Gastrocnemius medialis (tissue), 4 donors: ENCODE data around the gene LAMA1. TPM values are rescaled to one million over a fixed set of nuclear protein-coding genes. Genes with fewer than 3 reads are reported as not detected.

Experiments used
- ATAC-seq, 2 donors: fragments of 150-250 bp; one replicate each; pipeline ENCODE4 v1.9.1; 2016
- DNase-seq, 2 donors: peaks; one replicate each; pipeline ENCODE4 v3.0.0-alpha.2; 2019
- H3K27ac ChIP-seq, 4 donors: fragments of 200-600 bp; sonication (generic); 1 replicate in 1 of 4; 2 replicates in 3 of 4; pipeline ENCODE4 v1.5.1; 2016 to 2018; ENCODE audit warnings: mild to moderate bottlenecking in 2 of 4, moderate library complexity in 1 of 4
- H3K27me3 ChIP-seq, 3 donors: fragments of 200-600 bp; sonication (generic) in 2 of 3; 1 replicate in 1 of 3; 2 replicates in 2 of 3; pipeline versions ENCODE4 v1.5.1 to v1.6.0; 2016 to 2019; ENCODE audit warnings: mild to moderate bottlenecking in 1 of 3, moderate library complexity in 1 of 3
- H3K36me3 ChIP-seq, 2 donors: fragments of 200-600 bp; sonication (generic) in 1 of 2; one replicate each; pipeline ENCODE4 v1.5.1; 2017 to 2018
- H3K4me1 ChIP-seq, 2 donors: fragments of 200-600 bp; sonication (generic) in 1 of 2; one replicate each; pipeline ENCODE4 v1.5.1; 2016 to 2017; ENCODE audit warnings: mild to moderate bottlenecking in 2 of 2
- H3K4me3 ChIP-seq, 4 donors: fragments of 200-600 bp; sonication (generic) in 3 of 4; 1 replicate in 1 of 4; 2 replicates in 3 of 4; pipeline ENCODE4 v1.5.1; 2016 to 2019; ENCODE audit warnings: mild to moderate bottlenecking in 2 of 4
- H3K9me3 ChIP-seq, 3 donors: fragments of 200-600 bp; sonication (generic) in 2 of 3; 1 replicate in 1 of 3; 2 replicates in 2 of 3; pipeline ENCODE4 v1.5.1; 2016 to 2019
- POLR2A ChIP-seq, 2 donors: fragments of 450-650 bp; IDR thresholded peaks; one replicate each; pipeline ENCODE4 v1.6.1; 2017; ENCODE audit warnings: antibody characterized with exemption in 2 of 2, mild to moderate bottlenecking in 2 of 2, moderate library complexity in 2 of 2
- in situ Hi-C, 4 donors: fragments of 200-750 bp; cut with MboI; loops; one replicate each; pipeline versions ENCODE4 v1.15.0 to v1.8.0; 2017; ENCODE audit warnings: low sequenced_read_pairs in 4 of 4
- intact Hi-C: fragments of 100-400 bp; cut with DNase I; formaldehyde crosslinking; loops from one replicate; pipeline ENCODE4 v1.15.1; 2023; ENCODE audit warnings: low total_unique reads
- total RNA-seq, 4 donors: library from RNA; depleted of rRNA; stranded (reverse); fragments of >200 nt; gene quantifications; one replicate each; pipeline versions ENCODE4 v1.1.0 to v1.2.3, GENCODE V29; 2016
- TF ChIP-seq, protein P1 (sequence below), 5 experiments: fragments of 450-650 bp in 3 of 5; fragments of 200-600 bp in 2 of 5; sonication (generic) in 2 of 5; IDR thresholded peaks in 4 of 5; conservative IDR thresholded peaks in 1 of 5; 1 replicate in 4 of 5; 2 replicates in 1 of 5; pipeline ENCODE4 v1.5.1; 2016 to 2019; ENCODE audit warnings: antibody characterized with exemption in 5 of 5, mild to moderate bottlenecking in 3 of 5, moderate library complexity in 3 of 5

Gene LAMA1
- total RNA-seq, 4 donors from 2014 or later, result 0.05 to 0.44 (median 0.09) TPM

DNA sequence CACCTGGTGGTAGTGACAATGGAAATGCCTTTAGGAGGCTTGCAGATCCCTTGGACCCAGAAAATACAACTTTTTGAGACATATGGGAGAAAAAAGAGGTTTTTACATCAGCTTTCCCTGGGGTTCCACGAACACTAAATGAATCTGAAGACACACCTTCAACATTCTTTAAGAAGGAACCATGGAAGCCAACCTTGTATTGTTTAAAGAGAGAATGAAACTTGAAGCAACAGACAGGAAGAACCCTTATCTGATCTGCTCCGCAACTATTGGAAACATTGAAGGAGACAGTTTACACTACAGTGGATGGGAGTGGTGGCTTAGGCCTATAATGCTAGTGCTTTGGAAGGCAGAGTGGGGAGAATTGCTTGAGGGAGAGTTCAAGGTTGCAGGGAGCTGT is 190.4 kb downstream of the LAMA1 start:
- Histone ChIP-seq H3K4me1 (no peaks in the 10 kb centered on the region), H3K27ac (no peak overlapping the region), H3K36me3 (no peaks in the 10 kb centered on the region), H3K9me3 (no peaks in the 10 kb centered on the region), H3K27me3 (no peaks in the 10 kb centered on the region), H3K4me3 (no peak overlapping the region)
- DNase-seq (no peak), ATAC-seq (no peak)
- TF ChIP-seq POLR2A (IDR thresholded peaks at IDR 0.05), result no peak
- TF ChIP-seq, protein P1, sequence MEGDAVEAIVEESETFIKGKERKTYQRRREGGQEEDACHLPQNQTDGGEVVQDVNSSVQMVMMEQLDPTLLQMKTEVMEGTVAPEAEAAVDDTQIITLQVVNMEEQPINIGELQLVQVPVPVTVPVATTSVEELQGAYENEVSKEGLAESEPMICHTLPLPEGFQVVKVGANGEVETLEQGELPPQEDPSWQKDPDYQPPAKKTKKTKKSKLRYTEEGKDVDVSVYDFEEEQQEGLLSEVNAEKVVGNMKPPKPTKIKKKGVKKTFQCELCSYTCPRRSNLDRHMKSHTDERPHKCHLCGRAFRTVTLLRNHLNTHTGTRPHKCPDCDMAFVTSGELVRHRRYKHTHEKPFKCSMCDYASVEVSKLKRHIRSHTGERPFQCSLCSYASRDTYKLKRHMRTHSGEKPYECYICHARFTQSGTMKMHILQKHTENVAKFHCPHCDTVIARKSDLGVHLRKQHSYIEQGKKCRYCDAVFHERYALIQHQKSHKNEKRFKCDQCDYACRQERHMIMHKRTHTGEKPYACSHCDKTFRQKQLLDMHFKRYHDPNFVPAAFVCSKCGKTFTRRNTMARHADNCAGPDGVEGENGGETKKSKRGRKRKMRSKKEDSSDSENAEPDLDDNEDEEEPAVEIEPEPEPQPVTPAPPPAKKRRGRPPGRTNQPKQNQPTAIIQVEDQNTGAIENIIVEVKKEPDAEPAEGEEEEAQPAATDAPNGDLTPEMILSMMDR (IDR thresholded peaks at IDR 0.05 in 4 of 5, conservative IDR thresholded peaks at IDR 0.05 in 1 of 5), result no peak
- intact Hi-C loops (loop anchor here (10.0 kb wide), 1 partner anchor 248 kb away; no protein-coding TSS in a partner anchor), in situ Hi-C loops (no loop called here)

DNA sequence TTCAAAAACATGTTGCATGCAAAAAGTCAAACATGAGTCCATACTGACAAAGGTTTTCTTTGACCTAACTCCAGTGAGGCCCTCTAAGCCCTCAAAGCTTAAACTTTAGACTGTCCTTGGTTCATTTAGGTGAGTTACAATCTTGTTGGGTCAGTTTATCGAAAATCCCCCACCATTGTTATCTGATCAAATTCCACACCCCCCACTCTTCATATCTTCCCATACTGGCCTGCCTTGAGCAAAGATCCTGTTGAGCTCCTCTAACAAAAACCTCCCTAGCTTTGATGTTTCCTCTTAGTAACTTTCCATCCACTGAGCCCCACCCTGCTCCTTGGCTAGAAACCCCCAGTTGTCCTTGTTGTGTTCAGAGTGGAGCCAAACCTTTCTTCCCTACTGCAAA is 194.4 kb downstream of the LAMA1 start:
- H3K4me3 ChIP-seq, result no peak overlapping the region
- no peaks in the 10 kb centered on the region for H3K4me1 ChIP-seq
- intact Hi-C loops (loop anchor here (10.0 kb wide), 1 partner anchor 252 kb away; no protein-coding TSS in a partner anchor), in situ Hi-C loops (no loop called here)
- H3K36me3 ChIP-seq, result no peaks in the 10 kb centered on the region
- no peaks in the 10 kb centered on the region for H3K9me3 ChIP-seq
- no peaks in the 10 kb centered on the region for H3K27me3 ChIP-seq
- no peak overlapping the region for H3K27ac ChIP-seq
- DNase-seq (no peak), ATAC-seq (no peak)
- no peak for TF ChIP-seq POLR2A (IDR thresholded peaks at IDR 0.05)
- TF ChIP-seq, protein P1 (IDR thresholded peaks at IDR 0.05 in 4 of 5, conservative IDR thresholded peaks at IDR 0.05 in 1 of 5), result no peak

DNA sequence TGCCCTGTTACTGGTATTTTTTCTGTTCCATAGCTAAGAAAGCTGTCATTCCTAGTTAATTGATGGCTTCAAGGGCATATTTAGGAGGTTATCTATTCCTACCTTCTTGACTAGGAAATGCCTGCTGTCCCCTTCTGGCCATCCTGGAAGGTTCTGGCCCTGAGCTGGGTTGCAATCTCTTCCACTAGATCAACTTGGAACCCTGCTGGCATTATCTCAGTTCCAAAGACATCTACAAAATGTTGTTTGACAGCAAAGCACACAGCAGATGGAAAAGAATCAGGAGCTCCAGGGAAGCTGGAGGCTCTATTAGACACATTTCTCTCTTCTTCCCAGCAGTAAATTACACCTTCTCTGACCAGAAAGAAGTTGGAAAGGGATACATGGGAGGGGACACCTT is 196.0 kb downstream of the LAMA1 start:
- no peak overlapping the region for H3K27ac ChIP-seq
- DNase-seq, result no peak
- no peaks in the 10 kb centered on the region for H3K9me3 ChIP-seq
- H3K4me1 ChIP-seq, result no peaks in the 10 kb centered on the region
- in situ Hi-C loops, result no loop called here
- TF ChIP-seq, protein P1 (IDR thresholded peaks at IDR 0.05 in 4 of 5, conservative IDR thresholded peaks at IDR 0.05 in 1 of 5), result no peak
- no peak for TF ChIP-seq POLR2A (IDR thresholded peaks at IDR 0.05)
- no peaks in the 10 kb centered on the region for H3K36me3 ChIP-seq
- no peaks in the 10 kb centered on the region for H3K27me3 ChIP-seq
- no peak for ATAC-seq
- intact Hi-C loops, result loop anchor here (10.0 kb wide), 1 partner anchor 253 kb away; no protein-coding TSS in a partner anchor
- H3K4me3 ChIP-seq, result no peak overlapping the region

DNA sequence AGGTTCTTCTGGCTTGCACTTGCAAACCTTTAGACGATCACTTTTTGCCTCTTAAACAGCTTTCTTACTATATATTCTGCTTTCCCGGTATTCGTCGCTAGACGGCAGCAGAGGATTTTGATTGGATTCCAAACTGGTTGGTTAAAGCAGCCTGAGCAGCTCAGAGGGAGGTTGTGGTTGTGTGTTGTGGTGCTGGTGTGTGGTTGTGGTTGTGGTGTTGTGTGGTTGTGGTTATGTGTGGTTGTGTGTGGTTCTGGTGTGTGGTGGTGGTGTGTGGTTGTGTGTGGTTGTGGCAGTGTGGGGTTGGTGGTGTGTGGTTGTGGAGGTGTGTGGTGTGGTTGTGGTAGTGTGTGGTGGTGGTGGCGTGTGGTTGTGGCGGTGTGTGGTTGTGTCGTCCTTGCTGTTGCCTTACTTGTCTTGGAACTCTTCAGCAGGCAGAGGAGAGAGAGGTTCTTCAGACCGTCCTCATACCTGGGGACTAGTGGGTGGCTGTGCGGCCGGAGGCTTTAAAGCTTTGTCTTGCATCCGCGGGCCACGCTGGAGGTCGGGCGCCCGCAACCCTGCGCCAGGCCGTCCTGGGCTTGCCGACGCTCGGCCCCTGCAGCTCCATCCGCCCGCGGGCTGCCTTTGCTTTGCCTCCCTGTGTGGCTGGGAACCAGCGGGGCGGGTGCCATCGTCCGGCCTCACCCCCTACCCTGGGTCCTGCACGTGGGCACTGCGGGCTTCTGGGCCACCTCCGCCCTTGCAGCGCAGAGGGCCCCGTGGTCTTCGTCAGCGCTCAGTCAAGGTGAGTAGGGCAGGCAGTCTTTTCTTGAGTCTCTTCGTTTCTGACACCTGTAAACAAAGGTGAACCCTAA is 197.3 kb downstream of the LAMA1 start:
- no peaks in the 10 kb centered on the region for H3K27me3 ChIP-seq
- intact Hi-C loops, result loop anchor here (10.0 kb wide), 1 partner anchor 254 kb away; no protein-coding TSS in a partner anchor
- no peaks in the 10 kb centered on the region for H3K9me3 ChIP-seq
- no peak overlapping the region for H3K4me3 ChIP-seq
- no peak for ATAC-seq
- H3K27ac ChIP-seq, result no peak overlapping the region
- H3K36me3 ChIP-seq, result peaks cover 0 to 8% of the 10 kb centered on the region in 2 donors
- TF ChIP-seq, protein P1 (IDR thresholded peaks at IDR 0.05 in 4 of 5, conservative IDR thresholded peaks at IDR 0.05 in 1 of 5), result peak in 3 of 5 experiments; percentile 24 to 40 (median 33)
- no peak for TF ChIP-seq POLR2A (IDR thresholded peaks at IDR 0.05)
- H3K4me1 ChIP-seq, result no peaks in the 10 kb centered on the region
- DNase-seq, result no peak
- in situ Hi-C loops, result no loop called here
